WERI-Rb-1 (cell line): ENCODE measurements around the gene NAA20.

Experiments used
- DNase-seq: peaks from one replicate; pipeline ENCODE4 v3.0.0-alpha.2; 2020
- H3K27ac ChIP-seq: fragments of 250-450 bp; sonication (Bioruptor Pico); 2 replicates; pipeline ENCODE4 v1.5.1; 2020; ENCODE audit warnings: mild to moderate bottlenecking, moderate library complexity
- H3K27me3 ChIP-seq: fragments of 250-450 bp; sonication (Bioruptor Pico); 2 replicates; pipeline ENCODE4 v1.5.1; 2021; ENCODE audit warnings: mild to moderate bottlenecking, low read depth, moderate library complexity; ENCODE audit not compliant: insufficient read depth, severe bottlenecking
- H3K36me3 ChIP-seq: fragments of 250-450 bp; sonication (Bioruptor Pico); 2 replicates; pipeline ENCODE4 v1.5.1; 2020; ENCODE audit warnings: mild to moderate bottlenecking, moderate library complexity
- H3K4me3 ChIP-seq: 2 replicates; pipeline ENCODE4 v1.5.1; 2011; ENCODE audit warnings: low read depth, mild to moderate bottlenecking, control low read depth, low read length
- H3K9me3 ChIP-seq: fragments of 250-450 bp; sonication (Bioruptor Pico); 2 replicates; pipeline ENCODE4 v1.5.1; 2021; ENCODE audit warnings: mild to moderate bottlenecking, moderate library complexity; ENCODE audit not compliant: severe bottlenecking
- TF ChIP-seq, protein P1 (sequence below): IDR thresholded peaks from 2 replicates; pipeline ENCODE4 v1.5.1; 2011; ENCODE audit warnings: low read depth, mild to moderate bottlenecking, control low read depth, inconsistent platforms, low read length

NAA20 gene

DNA sequence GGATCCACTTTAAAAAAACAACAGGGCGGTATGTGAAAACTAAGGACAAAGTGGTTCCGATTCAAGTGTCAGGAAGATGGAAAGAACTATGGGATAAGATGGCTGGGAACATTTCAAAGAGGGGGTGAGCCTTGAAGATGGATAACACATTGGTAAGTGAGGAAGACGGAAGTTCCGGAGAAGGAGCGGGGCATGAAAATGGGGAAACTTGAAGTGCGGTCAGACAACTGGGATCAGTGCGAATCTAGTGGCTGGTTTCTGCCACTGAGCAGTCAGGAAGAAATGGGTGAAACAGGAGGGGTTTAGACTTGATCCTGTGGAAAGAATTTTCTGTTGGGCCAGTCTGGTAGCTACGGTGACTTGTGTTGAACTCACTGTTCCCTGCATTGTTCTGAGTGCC lies 1.2 kb downstream of the NAA20 start:
- H3K9me3 ChIP-seq, result no peaks in the 10 kb centered on the region
- H3K27me3 ChIP-seq, result no peaks in the 10 kb centered on the region
- no peak overlapping the region for H3K27ac ChIP-seq
- peaks cover 18% of the 10 kb centered on the region for H3K36me3 ChIP-seq
- no peak for DNase-seq
- peak overlapping the region; percentile 96; the same call in 1 of the 2 replicates for H3K4me3 ChIP-seq
- TF ChIP-seq, protein P1, sequence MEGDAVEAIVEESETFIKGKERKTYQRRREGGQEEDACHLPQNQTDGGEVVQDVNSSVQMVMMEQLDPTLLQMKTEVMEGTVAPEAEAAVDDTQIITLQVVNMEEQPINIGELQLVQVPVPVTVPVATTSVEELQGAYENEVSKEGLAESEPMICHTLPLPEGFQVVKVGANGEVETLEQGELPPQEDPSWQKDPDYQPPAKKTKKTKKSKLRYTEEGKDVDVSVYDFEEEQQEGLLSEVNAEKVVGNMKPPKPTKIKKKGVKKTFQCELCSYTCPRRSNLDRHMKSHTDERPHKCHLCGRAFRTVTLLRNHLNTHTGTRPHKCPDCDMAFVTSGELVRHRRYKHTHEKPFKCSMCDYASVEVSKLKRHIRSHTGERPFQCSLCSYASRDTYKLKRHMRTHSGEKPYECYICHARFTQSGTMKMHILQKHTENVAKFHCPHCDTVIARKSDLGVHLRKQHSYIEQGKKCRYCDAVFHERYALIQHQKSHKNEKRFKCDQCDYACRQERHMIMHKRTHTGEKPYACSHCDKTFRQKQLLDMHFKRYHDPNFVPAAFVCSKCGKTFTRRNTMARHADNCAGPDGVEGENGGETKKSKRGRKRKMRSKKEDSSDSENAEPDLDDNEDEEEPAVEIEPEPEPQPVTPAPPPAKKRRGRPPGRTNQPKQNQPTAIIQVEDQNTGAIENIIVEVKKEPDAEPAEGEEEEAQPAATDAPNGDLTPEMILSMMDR, result no peak

DNA sequence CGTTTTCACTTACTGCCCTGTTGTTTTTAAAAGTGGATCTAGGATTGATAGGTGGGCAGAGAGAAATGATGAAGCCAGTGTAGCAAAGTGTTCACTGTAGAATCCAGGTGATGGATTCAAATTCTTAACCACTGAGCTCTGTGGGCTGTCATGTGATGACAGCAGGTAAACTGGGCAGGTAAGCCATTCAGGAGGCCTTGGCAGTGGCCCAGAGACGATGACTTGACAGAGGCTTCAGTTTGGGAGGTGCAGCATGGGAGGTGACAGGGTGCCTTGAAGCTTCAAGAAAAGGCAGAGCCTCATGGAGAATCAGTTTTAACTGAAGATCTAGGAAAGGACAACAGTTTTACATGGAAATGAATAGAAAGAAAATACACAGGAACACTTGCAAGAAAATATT lies 2.0 kb downstream of the NAA20 start:
- no peaks in the 10 kb centered on the region for H3K9me3 ChIP-seq
- DNase-seq, result no peak
- no peak overlapping the region for H3K27ac ChIP-seq
- H3K36me3 ChIP-seq, result peaks cover 18% of the 10 kb centered on the region
- no peak overlapping the region for H3K4me3 ChIP-seq
- TF ChIP-seq, protein P1, result no peak
- H3K27me3 ChIP-seq, result no peaks in the 10 kb centered on the region

DNA sequence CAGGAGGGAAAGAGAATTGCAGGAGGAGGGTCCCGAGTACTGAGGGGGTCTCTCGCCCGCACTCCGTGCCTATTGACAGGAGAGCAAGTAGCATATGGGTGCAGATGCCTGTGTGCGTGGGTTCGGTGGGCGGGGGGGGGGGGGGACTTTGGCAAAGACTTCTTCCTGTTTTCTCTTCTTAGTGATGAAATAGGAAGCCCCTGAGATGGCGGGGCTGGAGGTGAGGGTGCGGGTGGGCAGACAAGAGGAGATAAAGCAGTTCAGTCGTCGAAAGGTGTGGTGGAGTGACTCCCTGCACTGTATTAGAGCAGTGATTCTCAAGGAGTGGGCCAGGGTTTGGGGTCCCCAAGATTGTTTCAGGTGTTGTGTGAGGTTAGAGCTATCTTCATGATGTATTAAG lies 3.7 kb downstream of the NAA20 start:
- no peak for DNase-seq
- no peaks in the 10 kb centered on the region for H3K27me3 ChIP-seq
- H3K27ac ChIP-seq, result no peak overlapping the region
- TF ChIP-seq, protein P1, result no peak
- H3K36me3 ChIP-seq, result peaks cover 21% of the 10 kb centered on the region
- no peak overlapping the region for H3K4me3 ChIP-seq
- H3K9me3 ChIP-seq, result no peaks in the 10 kb centered on the region

DNA sequence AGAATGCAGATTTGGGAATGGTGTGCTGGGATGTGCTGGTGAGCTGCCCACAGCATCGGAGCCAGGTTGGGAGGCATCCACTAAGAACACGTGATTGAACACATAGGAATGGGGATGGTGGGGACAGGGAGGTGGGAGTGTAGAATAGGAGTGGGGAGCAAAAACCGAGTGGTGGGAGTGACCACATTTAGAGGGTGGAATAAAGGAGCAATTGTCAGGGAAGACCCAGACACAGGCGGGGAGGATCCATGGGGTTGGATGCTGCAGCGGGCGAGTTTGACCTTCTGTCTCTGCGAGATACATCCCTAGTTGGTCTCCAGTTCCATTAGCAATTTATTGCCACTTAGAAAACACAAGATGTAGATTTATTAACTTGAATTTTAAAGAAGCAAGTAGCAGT lies 4.7 kb downstream of the NAA20 start:
- TF ChIP-seq, protein P1, result no peak
- Histone ChIP-seq H3K27ac (no peak overlapping the region), H3K9me3 (no peaks in the 10 kb centered on the region), H3K27me3 (no peaks in the 10 kb centered on the region), H3K36me3 (peaks cover 24% of the 10 kb centered on the region), H3K4me3 (no peak overlapping the region)
- no peak for DNase-seq

DNA sequence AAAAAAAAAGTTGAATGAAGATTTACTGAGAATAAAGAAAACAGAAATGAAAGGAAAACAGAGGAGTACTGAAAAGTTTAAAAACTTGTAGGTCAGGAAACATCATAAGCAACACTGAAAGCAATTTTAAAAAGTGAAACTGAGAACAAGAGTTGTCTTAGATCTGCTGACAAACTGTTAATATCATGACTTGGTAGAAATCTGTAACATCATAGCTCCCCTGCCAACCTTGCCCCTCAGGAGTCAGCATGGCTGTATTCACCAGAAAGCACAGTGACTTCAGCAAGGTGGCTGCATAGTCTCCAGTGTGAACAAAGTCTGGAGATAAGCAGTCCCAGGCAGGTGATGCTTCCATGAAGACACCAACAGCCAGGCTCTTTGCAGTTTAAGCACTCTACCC lies 5.3 kb downstream of the NAA20 start:
- Histone ChIP-seq H3K4me3 (no peak overlapping the region), H3K9me3 (no peaks in the 10 kb centered on the region), H3K27ac (no peak overlapping the region), H3K27me3 (no peaks in the 10 kb centered on the region), H3K36me3 (peaks cover 28% of the 10 kb centered on the region)
- no peak for DNase-seq
- TF ChIP-seq, protein P1, result no peak

DNA sequence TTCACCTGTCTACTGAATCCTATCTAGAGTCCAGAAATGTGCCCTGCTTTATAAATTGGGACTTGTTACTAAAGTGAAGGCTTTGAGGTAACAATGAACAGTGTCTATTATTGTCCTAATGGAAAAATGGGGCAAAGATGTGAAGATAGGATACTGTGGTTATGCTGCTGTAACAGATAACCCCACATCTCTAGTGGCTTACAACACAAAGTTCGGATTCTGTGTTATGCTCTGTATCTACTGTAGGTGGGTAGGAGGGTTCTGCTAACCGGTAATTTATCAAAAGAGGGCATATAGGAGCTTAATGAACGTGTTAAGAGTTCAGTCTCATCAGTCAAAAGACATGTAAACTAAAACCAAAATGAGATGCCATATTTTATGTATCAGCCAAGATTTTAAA lies 6.2 kb downstream of the NAA20 start:
- H3K36me3 ChIP-seq, result peaks cover 37% of the 10 kb centered on the region
- no peaks in the 10 kb centered on the region for H3K9me3 ChIP-seq
- H3K4me3 ChIP-seq, result no peak overlapping the region
- no peaks in the 10 kb centered on the region for H3K27me3 ChIP-seq
- DNase-seq, result no peak
- no peak overlapping the region for H3K27ac ChIP-seq
- TF ChIP-seq, protein P1, result no peak
